Stimulated activated CD4-positive, alpha-beta T cell treated with anti-CD3 and anti-CD28 coated beads, Interleukin-1b, Interleukin-23, amount 100 ng/mL, for 1 hour (primary cell): Measurements from ENCODE around the gene SLX9.
A peak's percentile ranks its signal among the peaks of the same experiment; 100 is the strongest.

Experiments
- DNase-seq, 2 donors: peaks; one replicate each; pipeline ENCODE4 v3.0.0-alpha.2; 2020; ENCODE audit warnings: low read depth in 2 of 2

The SLX9 gene, protein sequence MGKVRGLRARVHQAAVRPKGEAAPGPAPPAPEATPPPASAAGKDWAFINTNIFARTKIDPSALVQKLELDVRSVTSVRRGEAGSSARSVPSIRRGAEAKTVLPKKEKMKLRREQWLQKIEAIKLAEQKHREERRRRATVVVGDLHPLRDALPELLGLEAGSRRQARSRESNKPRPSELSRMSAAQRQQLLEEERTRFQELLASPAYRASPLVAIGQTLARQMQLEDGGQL

DNA sequence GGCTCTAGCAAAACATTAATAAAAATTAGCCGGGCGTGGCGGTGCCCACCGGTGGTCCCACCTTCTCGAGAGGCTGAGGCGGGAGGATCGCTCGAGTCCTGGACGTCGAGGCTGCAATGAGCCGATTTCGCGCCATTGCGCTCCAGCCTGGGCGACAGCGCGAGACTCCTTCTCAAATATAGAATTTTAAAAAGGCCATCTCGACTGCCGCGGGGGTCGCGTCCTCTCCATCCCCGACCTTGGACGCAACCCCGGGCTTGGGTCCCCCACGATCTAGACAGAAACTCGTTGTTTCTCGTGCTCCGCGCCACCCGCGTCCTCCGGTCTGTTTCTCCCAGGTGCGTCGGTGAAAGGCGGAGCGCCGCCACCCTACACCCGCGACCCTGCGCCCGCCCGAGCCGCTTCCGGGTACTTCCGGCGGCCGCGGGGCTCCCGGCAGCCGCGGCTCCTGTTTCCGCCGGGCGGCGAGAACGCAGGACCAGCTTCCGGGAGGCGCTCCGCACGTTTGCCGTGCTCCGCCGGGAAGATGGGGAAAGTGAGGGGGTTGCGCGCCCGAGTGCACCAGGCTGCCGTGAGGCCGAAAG is at the start of gene SLX9:
SLX9 (plus strand) TSS at position 498 of the 584 bp plus-strand sequence; CDS start at position 527, 29 bp downstream.
- DNase-seq = peak; percentile 47 to 65

DNA sequence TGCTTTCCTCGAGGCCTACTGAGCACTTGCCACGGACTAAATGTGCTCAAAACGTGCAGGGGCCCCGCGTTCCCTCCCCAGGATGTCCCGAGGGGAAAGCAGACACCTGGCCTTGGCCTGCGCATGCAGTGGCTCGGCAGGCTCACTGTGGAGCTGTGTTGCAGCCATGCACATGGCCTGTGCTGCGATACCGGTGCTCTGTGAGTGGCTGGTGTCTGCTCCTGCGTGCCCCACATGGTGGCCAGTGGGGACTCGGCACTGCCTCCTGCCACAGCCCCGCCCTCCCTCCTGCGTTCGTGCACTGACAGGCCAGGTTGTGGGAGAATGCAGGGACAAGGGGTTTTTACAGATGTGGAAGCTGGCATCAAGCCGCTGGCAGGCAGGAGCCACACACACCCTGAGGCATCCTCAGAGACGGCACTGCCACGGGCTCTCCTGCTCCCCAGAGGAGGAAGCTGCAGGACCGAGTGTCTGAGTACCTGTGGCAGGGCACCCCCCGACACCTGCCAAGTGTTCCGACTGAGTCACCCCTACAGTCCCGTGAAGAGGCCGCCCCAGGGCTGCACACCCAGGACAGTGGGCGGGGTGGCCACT is 49.4 kb upstream of the SLX9 start:
- DNase-seq = no peak

DNA sequence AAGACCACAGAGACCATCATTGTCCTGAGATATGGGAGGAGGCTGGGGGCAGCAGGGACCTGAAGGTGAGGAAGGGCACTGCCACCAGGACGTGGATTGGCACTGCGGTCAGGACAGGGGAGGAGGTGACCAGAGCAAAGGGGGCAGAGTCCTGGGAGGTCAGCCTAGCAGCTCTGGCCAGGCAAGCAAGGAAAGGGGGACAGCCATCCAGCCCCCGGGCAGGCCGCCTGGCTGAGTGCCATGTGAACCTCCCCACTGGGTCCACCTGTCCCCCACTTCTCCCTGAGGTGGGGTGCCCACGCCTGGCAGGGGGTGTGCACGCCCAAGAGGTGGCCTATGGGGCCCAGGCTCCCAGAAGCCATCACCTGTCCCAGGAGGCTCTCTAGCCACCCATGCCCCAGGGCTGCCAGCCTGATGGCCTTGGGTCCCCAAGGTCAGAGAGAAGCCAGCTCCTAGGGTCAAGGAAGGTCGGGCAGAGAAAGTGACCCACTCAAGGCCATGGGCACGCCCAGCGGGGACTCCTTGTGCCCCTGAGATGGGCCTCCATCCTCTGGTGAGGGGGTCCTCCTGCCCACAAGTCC is 48.8 kb upstream of the SLX9 start:
- no peak for DNase-seq

DNA sequence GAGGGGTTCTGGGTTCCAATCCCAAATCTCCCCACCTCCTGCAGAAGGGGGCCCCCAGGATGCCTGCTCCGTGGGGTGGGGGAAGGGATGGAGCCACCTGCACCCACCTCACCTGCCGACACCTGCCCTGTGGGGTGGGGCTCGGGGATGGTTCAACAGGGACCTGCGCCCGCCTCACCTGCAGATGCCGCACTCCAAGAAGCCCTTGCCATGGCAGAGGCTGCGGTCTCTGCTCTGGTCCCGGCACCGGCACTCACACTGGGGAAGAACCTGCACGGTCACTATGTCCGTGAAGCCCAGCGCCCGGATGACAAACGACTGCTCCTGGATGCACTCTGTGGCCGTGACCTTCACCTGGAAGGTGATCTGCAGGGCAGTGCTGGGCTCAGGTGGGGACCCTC is 48.2 kb upstream of the SLX9 start:
- DNase-seq = no peak

DNA sequence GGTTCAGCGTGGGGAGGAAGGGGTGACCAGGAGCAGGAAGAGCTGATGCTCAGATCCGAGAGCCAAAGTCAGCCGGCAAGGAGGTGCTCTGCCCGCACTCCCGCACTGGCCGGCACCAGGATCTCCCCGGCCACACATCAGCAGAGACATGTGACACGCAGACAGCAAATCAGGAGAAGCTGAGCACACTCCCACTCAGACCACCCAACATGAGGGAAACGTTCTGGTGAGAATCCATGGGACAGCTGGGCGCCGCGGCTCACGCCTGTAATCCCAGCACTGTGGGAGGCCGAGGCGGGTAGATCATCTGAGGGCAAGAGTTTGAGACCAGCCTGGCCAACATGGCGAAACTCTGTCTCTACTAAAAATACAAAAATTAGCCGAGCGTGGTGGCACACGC is 47.7 kb upstream of the SLX9 start:
- no peak for DNase-seq

DNA sequence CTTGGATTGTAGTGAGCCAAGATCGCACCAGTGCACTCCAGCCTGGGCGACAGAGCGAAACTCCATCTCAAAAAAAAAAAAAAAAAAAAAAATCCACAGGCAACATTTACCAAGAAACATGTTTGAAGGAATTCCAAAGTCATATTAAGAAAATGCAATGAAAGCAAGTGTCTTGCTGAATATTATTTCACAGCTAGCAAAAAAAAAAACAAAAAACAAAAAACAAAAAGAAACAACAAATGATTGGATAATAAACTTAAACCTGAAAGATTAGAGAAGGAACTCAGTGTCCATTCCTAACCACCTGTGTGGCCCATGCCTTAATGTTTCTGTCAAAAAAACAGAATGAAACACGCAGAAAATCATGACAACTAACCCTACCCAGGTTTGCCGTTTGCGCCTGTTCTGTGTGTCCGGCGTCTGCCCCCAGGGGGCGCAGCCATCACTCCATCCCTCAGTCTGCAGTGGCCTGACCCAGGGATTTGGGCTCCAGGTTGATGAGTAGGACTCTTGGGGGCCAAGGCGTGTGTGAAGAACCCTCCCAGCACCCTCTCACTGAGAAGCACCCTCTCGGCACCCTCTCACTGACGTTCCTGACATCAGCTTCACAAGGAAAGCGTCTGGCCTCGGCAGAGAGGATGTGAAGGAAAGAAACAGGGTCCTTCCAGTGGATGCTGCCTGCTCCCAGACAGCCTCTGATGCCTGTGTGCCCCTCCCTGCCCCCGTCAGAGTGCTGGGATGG is 47.1 kb upstream of the SLX9 start:
- DNase-seq = peak; percentile 60 to 75

DNA sequence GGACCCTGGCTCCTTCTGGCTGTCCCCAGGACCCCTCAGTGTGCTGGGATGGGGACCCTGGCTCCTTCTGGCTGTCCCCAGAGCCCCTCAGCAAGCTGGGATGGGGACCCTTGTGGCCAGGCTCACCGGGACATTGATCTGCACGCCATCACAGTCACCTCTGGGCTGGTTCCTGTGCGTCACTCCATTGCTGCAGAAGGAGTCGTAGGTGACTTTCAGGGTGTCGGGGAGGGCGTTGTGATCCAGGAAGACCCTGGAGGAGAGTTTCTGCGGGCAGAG is 46.6 kb upstream of the SLX9 start:
- no peak for DNase-seq

DNA sequence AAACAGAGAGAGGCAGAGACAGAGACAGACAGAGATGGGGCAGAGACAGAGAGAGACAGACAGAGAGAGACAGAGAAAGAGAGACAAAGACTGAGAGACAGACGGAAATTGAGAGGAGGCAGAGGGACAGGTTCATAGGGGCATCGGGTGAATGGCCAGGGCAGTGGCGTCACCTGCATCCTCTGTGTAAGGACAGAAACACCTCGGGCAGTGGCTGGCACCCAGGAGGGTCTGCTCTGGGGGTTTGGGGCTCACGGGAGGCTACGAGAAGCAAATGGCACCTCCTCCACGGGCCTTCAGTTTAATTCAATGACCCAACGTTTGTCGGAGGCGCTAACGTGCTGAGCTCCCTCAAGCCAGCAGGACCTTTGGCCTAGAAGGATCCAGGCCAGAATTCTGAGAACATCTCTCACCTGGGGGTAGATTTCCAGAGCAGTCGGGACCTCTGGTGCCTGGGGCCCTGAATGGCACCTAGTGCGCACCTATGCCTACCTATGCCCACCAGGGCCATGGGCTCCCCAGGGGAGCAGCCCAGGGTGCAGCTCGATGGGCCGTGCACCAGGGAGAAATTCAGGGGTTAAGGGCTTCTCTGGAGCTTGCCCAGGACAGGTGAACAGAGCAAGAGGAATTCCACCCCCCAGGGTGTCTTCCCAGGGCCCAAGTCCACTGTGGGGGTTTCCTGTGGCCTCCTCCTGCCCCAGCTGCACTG is 45.7 kb upstream of the SLX9 start:
- no peak for DNase-seq

DNA sequence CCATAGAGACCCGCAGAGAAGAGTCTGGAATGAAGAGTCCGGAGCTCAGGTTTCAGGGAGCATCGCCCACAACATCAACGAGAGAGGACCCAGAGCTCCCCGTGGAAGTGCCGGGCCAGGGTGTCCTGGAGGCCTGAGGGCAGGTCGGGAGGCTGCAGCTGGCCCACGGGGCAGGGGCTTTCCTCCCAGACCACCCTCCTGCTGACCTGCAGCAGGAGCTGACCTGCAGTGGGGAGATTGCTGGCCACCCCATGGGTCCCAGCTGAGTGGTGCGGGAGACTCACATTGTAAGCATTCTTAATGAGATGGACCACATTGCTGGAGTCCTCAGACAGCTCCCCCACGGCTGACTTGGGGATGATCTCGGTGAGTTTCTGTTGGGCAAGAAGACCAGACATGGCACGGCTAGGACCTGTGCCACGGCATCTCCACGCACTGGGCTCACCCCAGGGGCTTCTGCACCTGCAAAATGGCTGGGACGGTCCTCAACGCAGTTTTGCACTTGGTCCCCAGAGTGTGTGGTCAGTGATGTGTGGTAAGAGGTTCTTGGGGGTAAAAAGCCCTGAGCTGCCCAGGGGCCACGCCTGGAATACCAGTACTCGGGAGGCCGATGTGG is 45.0 kb upstream of the SLX9 start:
- DNase-seq = no peak

DNA sequence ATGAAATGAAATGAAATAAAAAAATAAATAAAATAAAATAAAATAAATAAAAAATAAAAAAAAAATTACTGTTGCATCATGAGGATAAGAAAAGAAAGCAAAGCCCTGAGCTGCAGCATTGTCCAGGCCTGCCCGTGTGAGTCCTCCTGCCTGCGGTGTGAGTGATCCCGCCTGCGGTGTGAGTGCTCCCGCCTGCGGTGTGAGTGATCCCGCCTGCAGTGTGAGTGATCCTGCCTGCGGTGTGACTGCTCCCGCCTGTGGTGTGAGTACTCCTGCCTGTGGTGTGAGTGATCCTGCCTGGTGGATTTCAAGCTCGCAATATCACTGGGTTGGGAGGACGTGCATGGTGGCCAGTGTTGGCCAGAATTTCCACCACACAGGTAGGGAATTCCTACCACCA is 44.0 kb upstream of the SLX9 start:
- DNase-seq = no peak

DNA sequence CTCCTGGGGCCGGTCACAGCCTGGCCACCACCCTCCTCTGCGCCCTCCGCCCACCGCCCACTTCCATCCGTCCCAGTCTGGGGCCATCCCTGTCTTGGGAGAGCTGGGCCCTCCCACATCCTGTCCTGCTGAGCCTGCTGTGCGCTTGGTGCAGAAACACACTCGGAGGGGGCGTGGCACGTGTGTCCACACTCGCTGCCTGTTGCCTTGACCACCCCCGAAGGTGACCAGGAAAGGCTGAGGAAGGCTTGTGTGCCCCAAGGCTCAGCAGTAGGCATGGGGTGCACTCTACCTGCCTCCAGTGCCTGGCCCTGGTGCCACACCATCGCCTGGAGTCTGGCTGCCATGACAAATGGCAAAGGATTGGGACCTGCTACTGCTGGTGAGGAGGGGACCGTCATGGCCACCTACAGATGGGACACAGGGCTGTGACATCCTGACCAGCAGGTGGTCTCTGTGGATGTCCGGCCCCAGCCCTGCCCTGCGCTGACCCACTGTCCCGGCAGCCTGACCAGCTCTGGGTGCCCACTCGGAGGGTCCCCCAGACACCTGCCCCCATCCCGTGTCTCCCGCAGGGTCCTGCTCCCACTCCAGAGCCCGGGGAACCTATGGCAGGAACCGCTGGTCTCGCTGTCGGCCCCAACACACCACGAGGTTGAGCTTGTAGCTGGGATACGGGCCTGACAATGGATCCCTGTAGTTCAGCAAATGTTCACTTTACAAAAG is 43.1 kb upstream of the SLX9 start:
- no peak for DNase-seq

DNA sequence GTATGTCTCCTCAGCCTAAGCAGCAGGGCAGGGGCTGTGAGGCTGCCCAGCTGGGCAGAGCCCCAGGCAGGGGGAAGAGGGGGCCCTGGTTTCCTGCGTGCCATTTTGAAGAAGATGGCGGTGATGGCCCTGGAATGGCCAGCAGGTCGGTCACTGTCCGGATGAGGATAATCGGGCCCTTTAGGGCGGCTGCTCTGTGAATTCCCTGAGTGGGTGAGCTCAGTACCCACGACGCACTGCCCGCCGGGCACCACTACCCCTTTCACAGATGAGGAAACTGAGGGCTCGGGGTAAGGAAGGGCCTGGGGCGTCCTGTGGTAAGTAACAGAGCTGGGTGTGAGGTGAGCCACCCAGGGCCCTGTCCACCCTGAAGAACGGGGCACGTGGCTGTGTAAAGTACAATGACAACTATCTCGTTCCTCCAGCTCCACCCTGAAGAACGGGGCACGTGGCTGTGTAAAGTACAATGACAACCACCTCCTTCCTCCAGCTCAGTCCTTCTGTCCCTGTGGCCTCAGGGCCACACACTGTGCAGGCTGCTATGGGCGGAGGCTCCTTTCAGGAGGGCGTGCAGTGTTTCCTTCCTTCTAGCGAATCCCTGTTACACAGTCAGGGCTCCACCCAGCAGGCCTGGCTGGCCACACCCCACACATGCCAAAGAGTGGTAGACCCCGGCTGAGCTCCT is 42.4 kb upstream of the SLX9 start:
- no peak for DNase-seq

DNA sequence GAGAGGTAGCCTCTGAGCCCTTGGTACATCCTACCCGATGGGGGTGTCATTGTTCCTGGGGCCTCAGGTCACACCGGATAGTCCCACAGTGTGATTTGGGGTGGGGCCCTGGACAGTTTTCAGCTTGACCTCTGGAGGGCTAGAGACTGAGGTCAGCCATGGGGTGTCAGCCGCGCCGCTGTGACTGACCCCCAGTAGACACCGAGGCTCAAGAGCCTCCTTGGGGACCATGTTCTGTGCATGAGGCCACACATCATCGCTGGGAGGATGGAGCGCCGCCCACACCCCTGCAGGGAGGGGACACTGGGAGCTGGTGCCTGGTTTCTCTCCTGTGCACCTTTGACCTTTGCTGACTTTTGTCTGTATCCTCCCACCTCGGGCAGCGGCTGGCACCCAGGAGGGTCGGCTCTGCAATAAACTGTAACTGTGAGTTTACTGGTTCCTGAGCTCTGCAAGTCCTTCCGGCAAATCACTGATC is 41.8 kb upstream of the SLX9 start:
- no peak for DNase-seq

DNA sequence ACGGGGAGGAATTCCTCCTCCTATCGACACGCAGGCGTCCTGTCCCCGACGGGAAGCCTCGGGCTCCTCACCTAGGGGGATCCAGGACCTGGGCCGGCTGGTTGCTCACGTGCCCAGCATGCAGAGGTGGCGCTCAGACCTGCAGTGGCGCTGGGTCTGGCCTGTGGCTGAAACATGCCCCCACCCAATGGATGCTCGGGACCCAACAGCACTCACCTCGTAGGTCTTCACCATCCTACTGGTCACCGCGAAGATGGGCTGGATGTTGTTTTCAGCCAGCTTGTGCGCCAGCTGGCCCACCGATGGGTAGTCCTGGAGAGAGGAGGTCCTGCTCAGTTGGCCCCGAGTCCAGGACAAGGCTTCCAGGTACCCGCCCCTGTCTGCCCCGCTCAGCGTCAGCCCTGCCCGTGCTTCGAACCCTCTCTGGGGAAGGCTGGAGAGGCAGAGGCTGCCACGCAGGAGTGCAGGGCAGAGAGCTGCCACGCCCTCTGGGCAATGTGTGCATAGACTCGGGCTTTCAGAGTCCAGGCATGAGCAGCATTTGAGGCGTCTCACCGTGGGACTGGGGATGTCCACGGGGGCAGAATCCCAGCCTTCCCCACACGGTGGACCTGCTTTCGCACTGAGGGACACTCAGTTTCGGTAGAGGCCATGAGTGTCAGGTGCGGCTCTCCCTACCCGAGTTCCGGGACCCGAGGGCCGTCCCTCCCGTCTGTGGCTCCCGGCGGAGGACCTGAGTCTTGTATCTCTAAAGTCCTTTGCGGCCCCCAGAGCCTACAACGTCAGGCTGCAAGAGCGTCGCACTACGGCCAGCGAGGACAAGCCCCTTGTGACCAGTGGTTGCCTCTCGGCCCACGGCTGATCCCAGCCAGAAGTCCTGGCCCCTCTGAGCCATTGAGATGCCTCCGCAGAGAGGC is 40.7 kb upstream of the SLX9 start:
- no peak for DNase-seq

DNA sequence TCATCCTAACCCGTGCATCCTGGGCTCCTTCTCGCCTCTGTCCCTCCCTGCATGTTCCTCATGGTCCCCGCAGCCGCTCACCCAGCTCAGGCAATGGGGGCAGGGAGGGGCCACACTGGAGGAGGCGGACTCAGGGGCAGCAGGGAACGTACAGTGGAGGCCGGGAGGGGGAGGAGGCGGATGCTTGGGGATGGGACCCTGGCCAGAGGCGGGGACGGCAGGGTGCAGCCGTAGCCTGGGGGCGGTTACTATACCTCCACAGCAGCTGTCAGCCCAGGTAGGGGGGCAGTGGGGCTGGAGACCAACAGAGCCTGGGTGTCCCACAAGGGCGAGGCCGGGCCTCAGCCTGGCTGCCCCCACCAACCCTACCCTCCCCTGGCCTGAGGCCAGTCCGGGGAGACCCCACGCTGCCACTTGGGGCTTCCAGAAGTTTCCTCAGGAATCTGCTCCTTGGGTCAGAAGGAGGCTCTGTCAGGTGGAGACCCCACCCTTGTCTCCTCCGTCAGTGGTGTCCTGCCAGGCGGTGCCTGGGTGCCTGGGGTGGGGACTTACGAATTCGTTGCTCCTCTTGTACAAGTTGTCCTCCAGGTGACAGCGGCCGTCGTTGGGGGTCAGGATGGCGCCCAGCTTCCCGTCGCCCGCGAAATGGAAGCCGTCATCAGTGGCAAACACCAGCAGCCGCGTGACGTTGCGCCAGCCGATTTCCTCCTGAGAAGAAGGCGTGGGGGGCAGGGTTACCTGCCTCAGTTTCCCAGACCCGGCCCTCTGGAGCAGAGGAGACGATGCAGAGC is 39.9 kb upstream of the SLX9 start:
- DNase-seq = no peak

DNA sequence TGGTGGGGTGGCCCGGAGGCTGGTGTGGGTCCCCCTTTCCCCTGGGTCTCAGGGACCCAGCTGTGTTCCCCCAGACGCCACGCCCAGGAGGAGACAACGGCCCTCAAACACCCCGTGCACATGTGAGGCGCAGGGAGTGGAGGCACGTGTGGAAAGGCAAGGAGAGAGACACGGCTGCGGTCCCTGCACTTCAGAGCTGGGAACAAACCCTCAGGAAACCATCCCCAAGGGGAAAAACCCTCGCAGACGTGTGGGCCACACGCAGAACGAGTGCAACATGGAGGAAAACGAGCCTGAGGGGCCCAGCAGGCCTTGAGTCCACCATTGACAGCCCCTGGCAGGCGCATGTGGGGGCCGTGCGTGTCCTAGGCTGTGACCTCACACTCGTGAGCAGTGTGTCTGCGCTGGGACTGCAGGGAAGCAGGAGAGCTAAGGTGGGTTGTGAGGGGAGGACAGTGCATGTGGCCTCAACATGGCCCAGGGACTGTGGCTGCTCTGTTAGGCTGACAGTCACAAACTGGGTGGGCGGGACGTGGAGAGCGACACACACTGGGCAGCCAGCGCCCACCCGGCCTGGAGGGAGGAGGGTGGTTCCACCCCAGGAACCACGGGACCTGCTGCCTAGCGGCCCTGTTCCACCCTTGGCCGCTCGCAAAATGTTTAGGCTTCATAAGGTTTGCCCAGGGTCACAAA is 39.1 kb upstream of the SLX9 start:
- no peak for DNase-seq

DNA sequence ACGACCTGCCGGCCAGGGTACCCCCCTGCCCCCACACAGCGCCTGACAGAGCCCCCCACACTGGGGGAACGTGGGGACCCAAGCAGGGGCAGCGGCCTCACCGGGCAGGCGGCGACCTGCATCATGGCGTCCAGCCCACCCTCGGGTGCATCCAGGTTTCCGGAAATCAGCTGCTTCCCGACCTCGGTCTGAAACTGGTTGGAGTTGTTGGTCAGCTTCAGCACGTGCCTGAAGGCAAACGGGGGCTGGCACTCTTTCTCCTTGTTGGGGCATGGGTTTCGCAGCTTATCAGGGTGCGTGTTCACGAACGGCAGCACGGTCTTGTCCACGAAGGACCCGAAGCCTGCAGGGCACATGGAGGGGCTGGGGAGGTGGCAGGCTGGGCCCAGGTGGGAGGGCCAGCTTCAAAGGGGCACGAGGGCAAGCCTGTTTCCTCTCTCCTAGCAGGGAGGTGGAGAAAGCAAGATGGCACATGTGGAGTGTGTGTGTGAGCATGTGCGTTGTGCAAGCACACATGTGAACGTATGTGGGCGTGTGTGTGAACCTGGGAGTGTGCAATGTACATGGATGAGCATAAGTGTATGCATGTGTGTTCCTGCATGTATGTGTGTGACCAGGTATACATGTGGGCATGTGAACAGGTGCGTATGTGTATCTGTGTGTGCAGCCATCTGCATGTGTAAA is 38.3 kb upstream of the SLX9 start:
- no peak for DNase-seq
